GM12801 (cell line): Measurements from ENCODE around the gene JPH3.

ENCODE experiments used
- CTCF ChIP-seq: IDR thresholded peaks from one replicate; pipeline ENCODE4 v1.5.1; 2011; ENCODE audit warnings: control low read depth; ENCODE audit not compliant: insufficient read length; ENCODE audit errors: extremely low read depth

JPH3 gene

GRCh38 chr16:87569601-87570571 is 32.4 kb upstream of the JPH3 start:
- no peak for TF ChIP-seq CTCF

GRCh38 chr16:87570572-87570937 is 31.8 kb upstream of the JPH3 start:
- TF ChIP-seq CTCF: no peak

- no peak for TF ChIP-seq CTCF
These were observed 31.1 kb upstream of the JPH3 start for GRCh38 chr16:87570938-87571867.

GRCh38 chr16:87571868-87572244 is 30.5 kb upstream of the JPH3 start:
- no peak for TF ChIP-seq CTCF

- TF ChIP-seq CTCF: no peak
These were observed 29.3 kb upstream of the JPH3 start for GRCh38 chr16:87572959-87573358.

- no peak for TF ChIP-seq CTCF
These were observed 27.1 kb upstream of the JPH3 start for GRCh38 chr16:87575027-87575804.

- no peak for TF ChIP-seq CTCF
These were observed 26.1 kb upstream of the JPH3 start for GRCh38 chr16:87576171-87576570.
